HEK293 (cell line): ENCODE results near the gene NCOR1.

Experiments used
- AEBP2 ChIP-seq: fragments of 450-650 bp; formaldehyde crosslinking; IDR thresholded peaks from 2 replicates; pipeline ENCODE4 v1.5.1; 2016; ENCODE audit warnings: missing biosample characterization, missing genetic modification characterization, borderline replicate concordance
- BCL6B ChIP-seq: fragments of 450-650 bp; formaldehyde crosslinking; IDR thresholded peaks from 2 replicates; pipeline ENCODE4 v1.5.1; 2017; ENCODE audit warnings: missing biosample characterization, missing genetic modification characterization
- GLI2 ChIP-seq: fragments of 450-650 bp; formaldehyde crosslinking; IDR thresholded peaks from 2 replicates; pipeline ENCODE4; 2017; ENCODE audit warnings: missing biosample characterization, missing genetic modification characterization, low read depth, borderline replicate concordance
- GLIS1 ChIP-seq: fragments of 450-650 bp; formaldehyde crosslinking; IDR thresholded peaks from 2 replicates; pipeline ENCODE4 v1.5.1; 2016; ENCODE audit warnings: missing biosample characterization, missing genetic modification characterization
- KLF1 ChIP-seq: fragments of 450-650 bp; formaldehyde crosslinking; IDR thresholded peaks from 2 replicates; pipeline ENCODE4 v1.5.1; 2016; ENCODE audit warnings: missing biosample characterization, missing genetic modification characterization
- SETDB1 ChIP-seq: IDR thresholded peaks from one replicate; pipeline ENCODE4 v1.6.1; 2017; ENCODE audit warnings: mild to moderate bottlenecking, low read length, moderate library complexity, mixed read lengths; ENCODE audit not compliant: insufficient read length
- TRIM28 ChIP-seq: IDR thresholded peaks from 2 replicates; pipeline ENCODE4 v1.6.1; 2011; ENCODE audit warnings: low read length, control low read depth, borderline replicate concordance
- WT1 ChIP-seq: fragments of 450-650 bp; formaldehyde crosslinking; IDR thresholded peaks from 2 replicates; pipeline ENCODE4 v1.5.1; 2016; ENCODE audit warnings: missing biosample characterization, missing genetic modification characterization
- ZEB2 ChIP-seq: fragments of 450-650 bp; formaldehyde crosslinking; IDR thresholded peaks from 2 replicates; pipeline ENCODE4 v1.5.1; 2016; ENCODE audit warnings: missing biosample characterization, missing genetic modification characterization
- ZNF121 ChIP-seq: fragments of 450-650 bp; formaldehyde crosslinking; IDR thresholded peaks from 2 replicates; pipeline ENCODE4 v1.5.1; 2016; ENCODE audit warnings: missing biosample characterization, missing genetic modification characterization
- ZNF174 ChIP-seq: fragments of 450-650 bp; formaldehyde crosslinking; IDR thresholded peaks from 2 replicates; pipeline ENCODE4 v1.5.0; 2017; ENCODE audit warnings: missing biosample characterization, mild to moderate bottlenecking, missing genetic modification characterization
- ZNF184 ChIP-seq: fragments of 450-650 bp; IDR thresholded peaks from 2 replicates; pipeline ENCODE4 v1.5.1; 2018; ENCODE audit warnings: missing biosample characterization, mild to moderate bottlenecking, missing genetic modification characterization
- ZNF248 ChIP-seq: fragments of 450-650 bp; formaldehyde crosslinking; IDR thresholded peaks from 2 replicates; pipeline ENCODE4 v1.5.1; 2017; ENCODE audit warnings: missing biosample characterization, missing genetic modification characterization
- ZNF350 ChIP-seq: fragments of 450-650 bp; formaldehyde crosslinking; IDR thresholded peaks from 2 replicates; pipeline ENCODE4 v1.5.0; 2017; ENCODE audit warnings: missing biosample characterization, mild to moderate bottlenecking, missing genetic modification characterization
- ZNF366 ChIP-seq: fragments of 450-650 bp; formaldehyde crosslinking; conservative IDR thresholded peaks from 2 replicates; pipeline ENCODE4 v1.5.1; 2016; ENCODE audit warnings: missing biosample characterization, missing genetic modification characterization
- ZNF416 ChIP-seq: fragments of 450-650 bp; formaldehyde crosslinking; IDR thresholded peaks from 2 replicates; pipeline ENCODE4 v1.5.1; 2016; ENCODE audit warnings: missing biosample characterization, missing genetic modification characterization
- ZNF610 ChIP-seq: fragments of 450-650 bp; formaldehyde crosslinking; IDR thresholded peaks from 2 replicates; pipeline ENCODE4 v1.5.1; 2016; ENCODE audit warnings: missing biosample characterization, missing genetic modification characterization, borderline replicate concordance
- ZNF624 ChIP-seq: fragments of 450-650 bp; formaldehyde crosslinking; IDR thresholded peaks from 2 replicates; pipeline ENCODE4 v1.5.1; 2017; ENCODE audit warnings: missing biosample characterization, missing genetic modification characterization
- ZNF670 ChIP-seq: fragments of 450-650 bp; formaldehyde crosslinking; IDR thresholded peaks from 2 replicates; pipeline ENCODE4 v1.5.1; 2016; ENCODE audit warnings: missing biosample characterization, missing genetic modification characterization, low read depth
- ZNF776 ChIP-seq: fragments of 450-650 bp; formaldehyde crosslinking; IDR thresholded peaks from 2 replicates; pipeline ENCODE4 v1.5.0; 2017; ENCODE audit warnings: missing biosample characterization, missing genetic modification characterization, borderline replicate concordance
- ZNF792 ChIP-seq: fragments of 450-650 bp; formaldehyde crosslinking; IDR thresholded peaks from 2 replicates; pipeline ENCODE4 v1.5.1; 2016; ENCODE audit warnings: missing biosample characterization, missing genetic modification characterization
- TF ChIP-seq, protein P1 (sequence below): fragments of 450-650 bp; formaldehyde crosslinking; IDR thresholded peaks from 2 replicates; pipeline ENCODE4 v1.5.1; 2016; ENCODE audit warnings: missing biosample characterization, missing genetic modification characterization, low read depth
- TF ChIP-seq, protein P2 (sequence below): fragments of 450-650 bp; formaldehyde crosslinking; IDR thresholded peaks from 2 replicates; pipeline ENCODE4 v1.5.1; 2017; ENCODE audit warnings: missing biosample characterization, missing genetic modification characterization
- TF ChIP-seq, protein P3 (sequence below): fragments of 450-650 bp; formaldehyde crosslinking; IDR thresholded peaks from 2 replicates; pipeline ENCODE4 v1.5.1; 2016; ENCODE audit warnings: missing biosample characterization, missing genetic modification characterization
- TF ChIP-seq, protein P4 (sequence below): fragments of 450-650 bp; formaldehyde crosslinking; conservative IDR thresholded peaks from 2 replicates; pipeline ENCODE4 v1.5.1; 2016; ENCODE audit warnings: low read depth, missing biosample characterization, missing genetic modification characterization
- TF ChIP-seq, protein P5 (sequence below): sonication (generic); formaldehyde crosslinking; IDR thresholded peaks from 2 replicates; pipeline ENCODE4 v1.8.1; 2022; ENCODE audit warnings: mild to moderate bottlenecking, moderate library complexity, missing genetic modification reagents

NCOR1 gene

DNA sequence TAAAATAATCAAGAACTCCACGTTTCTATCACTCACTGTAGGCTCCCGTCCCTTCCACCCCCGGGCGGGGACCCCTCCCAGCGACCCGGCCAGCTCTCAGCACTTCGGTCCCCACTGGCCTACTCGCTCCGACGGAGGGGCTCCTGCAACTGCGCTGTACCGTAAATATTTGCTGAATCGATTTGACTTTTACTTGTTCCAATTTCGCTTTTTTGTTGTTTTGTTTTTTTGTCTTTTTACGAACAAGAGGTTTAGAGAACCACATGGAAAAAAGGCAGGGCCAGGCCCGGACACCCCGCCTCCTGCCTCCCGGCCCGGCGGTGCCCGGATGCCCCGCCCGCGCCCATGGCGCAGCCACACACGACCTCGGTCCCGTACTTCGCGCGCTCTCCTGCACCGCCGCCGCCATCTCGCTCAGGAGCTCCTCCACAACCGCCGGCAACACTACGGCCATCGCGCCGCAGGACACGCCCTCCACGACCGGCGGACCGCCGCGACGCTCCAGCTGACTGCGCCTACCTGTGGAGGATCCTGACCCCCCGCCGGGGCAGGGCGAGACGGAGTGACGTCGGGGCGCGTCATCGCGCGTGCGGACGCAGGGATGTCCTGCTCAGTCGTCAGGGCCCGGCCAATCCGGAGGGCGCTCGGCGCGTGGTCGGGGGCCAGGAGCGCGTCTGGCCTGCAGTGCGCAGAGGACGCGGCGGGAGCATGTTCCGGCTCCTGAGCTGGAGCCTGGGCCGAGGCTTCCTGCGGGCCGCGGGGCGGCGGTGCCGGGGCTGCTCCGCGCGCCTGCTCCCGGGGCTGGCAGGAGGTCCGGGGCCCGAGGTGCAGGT, 216.0 kb downstream of the NCOR1 start, which contains the start of the genes TTC19 and ZSWIM7 (continued):
- TF ChIP-seq, protein P1, sequence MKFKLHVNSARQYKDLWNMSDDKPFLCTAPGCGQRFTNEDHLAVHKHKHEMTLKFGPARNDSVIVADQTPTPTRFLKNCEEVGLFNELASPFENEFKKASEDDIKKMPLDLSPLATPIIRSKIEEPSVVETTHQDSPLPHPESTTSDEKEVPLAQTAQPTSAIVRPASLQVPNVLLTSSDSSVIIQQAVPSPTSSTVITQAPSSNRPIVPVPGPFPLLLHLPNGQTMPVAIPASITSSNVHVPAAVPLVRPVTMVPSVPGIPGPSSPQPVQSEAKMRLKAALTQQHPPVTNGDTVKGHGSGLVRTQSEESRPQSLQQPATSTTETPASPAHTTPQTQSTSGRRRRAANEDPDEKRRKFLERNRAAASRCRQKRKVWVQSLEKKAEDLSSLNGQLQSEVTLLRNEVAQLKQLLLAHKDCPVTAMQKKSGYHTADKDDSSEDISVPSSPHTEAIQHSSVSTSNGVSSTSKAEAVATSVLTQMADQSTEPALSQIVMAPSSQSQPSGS (tag by site-specific recombination) = peak; percentile 76
- no peak for TF ChIP-seq TRIM28
- no peak for TF ChIP-seq ZNF350 (tag by site-specific recombination)
- TF ChIP-seq SETDB1 = no peak
- TF ChIP-seq KLF1 (tag by site-specific recombination) = peak; percentile 92
- TF ChIP-seq AEBP2 = no peak
- peak; percentile 99 for TF ChIP-seq GLIS1
- TF ChIP-seq ZNF184 (tag by site-specific recombination) = no peak
- TF ChIP-seq ZNF624 (tag by site-specific recombination) = no peak
- TF ChIP-seq GLI2 = no peak
- no peak for TF ChIP-seq ZNF174 (tag by site-specific recombination)
- TF ChIP-seq BCL6B = no peak
- no peak for TF ChIP-seq ZNF366 (tag by site-specific recombination)
- TF ChIP-seq ZNF670 (tag by site-specific recombination) = no peak
- TF ChIP-seq, protein P2, sequence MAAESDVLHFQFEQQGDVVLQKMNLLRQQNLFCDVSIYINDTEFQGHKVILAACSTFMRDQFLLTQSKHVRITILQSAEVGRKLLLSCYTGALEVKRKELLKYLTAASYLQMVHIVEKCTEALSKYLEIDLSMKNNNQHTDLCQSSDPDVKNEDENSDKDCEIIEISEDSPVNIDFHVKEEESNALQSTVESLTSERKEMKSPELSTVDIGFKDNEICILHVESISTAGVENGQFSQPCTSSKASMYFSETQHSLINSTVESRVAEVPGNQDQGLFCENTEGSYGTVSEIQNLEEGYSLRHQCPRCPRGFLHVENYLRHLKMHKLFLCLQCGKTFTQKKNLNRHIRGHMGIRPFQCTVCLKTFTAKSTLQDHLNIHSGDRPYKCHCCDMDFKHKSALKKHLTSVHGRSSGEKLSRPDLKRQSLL (tag by site-specific recombination) = peak; percentile 70
- TF ChIP-seq, protein P3, sequence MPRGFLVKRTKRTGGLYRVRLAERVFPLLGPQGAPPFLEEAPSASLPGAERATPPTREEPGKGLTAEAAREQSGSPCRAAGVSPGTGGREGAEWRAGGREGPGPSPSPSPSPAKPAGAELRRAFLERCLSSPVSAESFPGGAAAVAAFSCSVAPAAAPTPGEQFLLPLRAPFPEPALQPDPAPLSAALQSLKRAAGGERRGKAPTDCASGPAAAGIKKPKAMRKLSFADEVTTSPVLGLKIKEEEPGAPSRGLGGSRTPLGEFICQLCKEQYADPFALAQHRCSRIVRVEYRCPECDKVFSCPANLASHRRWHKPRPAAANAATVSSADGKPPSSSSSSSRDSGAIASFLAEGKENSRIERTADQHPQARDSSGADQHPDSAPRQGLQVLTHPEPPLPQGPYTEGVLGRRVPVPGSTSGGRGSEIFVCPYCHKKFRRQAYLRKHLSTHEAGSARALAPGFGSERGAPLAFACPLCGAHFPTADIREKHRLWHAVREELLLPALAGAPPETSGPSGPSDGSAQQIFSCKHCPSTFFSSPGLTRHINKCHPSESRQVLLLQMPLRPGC = peak; percentile 88
- no peak for TF ChIP-seq ZNF248
- TF ChIP-seq ZNF121 (tag by site-specific recombination) = no peak
- TF ChIP-seq, protein P4, sequence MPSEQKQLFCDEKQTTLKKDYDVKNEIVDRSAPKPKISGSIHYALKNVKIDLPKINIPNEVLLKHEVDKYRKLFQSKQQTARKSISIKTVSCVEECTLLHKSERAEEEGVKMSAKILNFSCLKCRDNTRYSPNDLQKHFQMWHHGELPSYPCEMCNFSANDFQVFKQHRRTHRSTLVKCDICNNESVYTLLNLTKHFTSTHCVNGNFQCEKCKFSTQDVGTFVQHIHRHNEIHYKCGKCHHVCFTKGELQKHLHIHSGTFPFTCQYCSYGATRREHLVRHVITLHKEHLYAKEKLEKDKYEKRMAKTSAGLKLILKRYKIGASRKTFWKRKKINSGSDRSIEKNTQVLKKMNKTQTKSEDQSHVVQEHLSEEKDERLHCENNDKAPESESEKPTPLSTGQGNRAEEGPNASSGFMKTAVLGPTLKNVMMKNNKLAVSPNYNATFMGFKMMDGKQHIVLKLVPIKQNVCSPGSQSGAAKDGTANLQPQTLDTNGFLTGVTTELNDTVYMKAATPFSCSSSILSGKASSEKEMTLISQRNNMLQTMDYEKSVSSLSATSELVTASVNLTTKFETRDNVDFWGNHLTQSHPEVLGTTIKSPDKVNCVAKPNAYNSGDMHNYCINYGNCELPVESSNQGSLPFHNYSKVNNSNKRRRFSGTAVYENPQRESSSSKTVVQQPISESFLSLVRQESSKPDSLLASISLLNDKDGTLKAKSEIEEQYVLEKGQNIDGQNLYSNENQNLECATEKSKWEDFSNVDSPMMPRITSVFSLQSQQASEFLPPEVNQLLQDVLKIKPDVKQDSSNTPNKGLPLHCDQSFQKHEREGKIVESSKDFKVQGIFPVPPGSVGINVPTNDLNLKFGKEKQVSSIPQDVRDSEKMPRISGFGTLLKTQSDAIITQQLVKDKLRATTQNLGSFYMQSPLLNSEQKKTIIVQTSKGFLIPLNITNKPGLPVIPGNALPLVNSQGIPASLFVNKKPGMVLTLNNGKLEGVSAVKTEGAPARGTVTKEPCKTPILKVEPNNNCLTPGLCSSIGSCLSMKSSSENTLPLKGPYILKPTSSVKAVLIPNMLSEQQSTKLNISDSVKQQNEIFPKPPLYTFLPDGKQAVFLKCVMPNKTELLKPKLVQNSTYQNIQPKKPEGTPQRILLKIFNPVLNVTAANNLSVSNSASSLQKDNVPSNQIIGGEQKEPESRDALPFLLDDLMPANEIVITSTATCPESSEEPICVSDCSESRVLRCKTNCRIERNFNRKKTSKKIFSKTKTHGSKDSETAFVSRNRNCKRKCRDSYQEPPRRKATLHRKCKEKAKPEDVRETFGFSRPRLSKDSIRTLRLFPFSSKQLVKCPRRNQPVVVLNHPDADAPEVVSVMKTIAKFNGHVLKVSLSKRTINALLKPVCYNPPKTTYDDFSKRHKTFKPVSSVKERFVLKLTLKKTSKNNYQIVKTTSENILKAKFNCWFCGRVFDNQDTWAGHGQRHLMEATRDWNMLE (tag by site-specific recombination) = no peak; the same call in 1 of the 2 replicates
- peak; percentile 77; the same call in 1 of the 2 replicates for TF ChIP-seq ZNF792 (tag by site-specific recombination)
- no peak for TF ChIP-seq ZNF416
- TF ChIP-seq ZNF776 (tag by site-specific recombination) = no peak
- peak; percentile 100 for TF ChIP-seq ZEB2 (tag by site-specific recombination)
- TF ChIP-seq, protein P5, sequence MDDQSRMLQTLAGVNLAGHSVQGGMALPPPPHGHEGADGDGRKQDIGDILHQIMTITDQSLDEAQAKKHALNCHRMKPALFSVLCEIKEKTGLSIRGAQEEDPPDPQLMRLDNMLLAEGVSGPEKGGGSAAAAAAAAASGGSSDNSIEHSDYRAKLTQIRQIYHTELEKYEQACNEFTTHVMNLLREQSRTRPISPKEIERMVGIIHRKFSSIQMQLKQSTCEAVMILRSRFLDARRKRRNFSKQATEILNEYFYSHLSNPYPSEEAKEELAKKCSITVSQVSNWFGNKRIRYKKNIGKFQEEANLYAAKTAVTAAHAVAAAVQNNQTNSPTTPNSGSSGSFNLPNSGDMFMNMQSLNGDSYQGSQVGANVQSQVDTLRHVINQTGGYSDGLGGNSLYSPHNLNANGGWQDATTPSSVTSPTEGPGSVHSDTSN (CRISPR knock-in tag) = peak; percentile 97
- TF ChIP-seq ZNF610 (tag by site-specific recombination) = peak; percentile 97
- peak; percentile 72 for TF ChIP-seq WT1 (tag by site-specific recombination)
